ENCODE data around the gene CLIP1. TPM values are rescaled to one million over a fixed set of nuclear protein-coding genes. Genes with fewer than 3 reads are reported as not detected.
A peak's percentile ranks its signal among the peaks of the same experiment; 100 is the strongest.

The CLIP1 gene
- total and polyA plus RNA-seq, 8 donors, result 16.0 to 133 (median 75.9) TPM

DNA sequence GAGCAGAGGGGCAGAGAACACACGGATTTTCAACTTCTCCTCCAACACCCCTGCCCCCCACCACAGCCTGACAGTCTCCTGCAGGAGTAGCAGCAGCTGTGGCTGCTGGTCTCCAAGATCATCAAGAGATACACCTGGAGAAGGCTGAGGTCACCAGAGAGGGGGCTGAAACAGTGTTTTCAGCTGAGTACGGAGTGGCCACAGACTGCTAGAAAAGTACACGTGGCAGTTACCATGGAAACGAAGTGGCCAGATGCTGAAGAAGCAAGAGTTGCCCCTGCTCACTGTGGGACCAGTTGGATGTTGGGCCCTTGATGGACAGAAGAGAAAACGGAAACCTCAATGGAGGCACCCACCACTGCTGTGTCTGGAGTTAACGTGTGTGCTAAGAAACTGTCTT is 191.7 kb downstream of the CLIP1 start:
- no peak overlapping the region for H3K4me3 ChIP-seq
- intact Hi-C loops (cut with DNase I; ENCODE audit: low total_unique reads), result no loop called here
- peaks cover 8 to 12% (median 10%) of the 10 kb centered on the region in 4 donors for H3K4me1 ChIP-seq
- DNase-seq, result no peak
- WGBS, 5 donors, result 70 to 86% (median 78%) methylated on average over 5 to 6 of the region's 6 CpGs
- H3K27ac ChIP-seq, result no peak overlapping the region
- H3K36me3 ChIP-seq, result peaks cover 46 to 81% (median 70%) of the 10 kb centered on the region in 4 donors
- no peaks in the 10 kb centered on the region for H3K27me3 ChIP-seq
- TF ChIP-seq POLR2AphosphoS5 (IDR thresholded peaks at IDR 0.05) (no peak), EP300 (IDR thresholded peaks at IDR 0.05) (no peak), POLR2A (IDR thresholded peaks at IDR 0.05) (no peak)
- TF ChIP-seq, protein P1, sequence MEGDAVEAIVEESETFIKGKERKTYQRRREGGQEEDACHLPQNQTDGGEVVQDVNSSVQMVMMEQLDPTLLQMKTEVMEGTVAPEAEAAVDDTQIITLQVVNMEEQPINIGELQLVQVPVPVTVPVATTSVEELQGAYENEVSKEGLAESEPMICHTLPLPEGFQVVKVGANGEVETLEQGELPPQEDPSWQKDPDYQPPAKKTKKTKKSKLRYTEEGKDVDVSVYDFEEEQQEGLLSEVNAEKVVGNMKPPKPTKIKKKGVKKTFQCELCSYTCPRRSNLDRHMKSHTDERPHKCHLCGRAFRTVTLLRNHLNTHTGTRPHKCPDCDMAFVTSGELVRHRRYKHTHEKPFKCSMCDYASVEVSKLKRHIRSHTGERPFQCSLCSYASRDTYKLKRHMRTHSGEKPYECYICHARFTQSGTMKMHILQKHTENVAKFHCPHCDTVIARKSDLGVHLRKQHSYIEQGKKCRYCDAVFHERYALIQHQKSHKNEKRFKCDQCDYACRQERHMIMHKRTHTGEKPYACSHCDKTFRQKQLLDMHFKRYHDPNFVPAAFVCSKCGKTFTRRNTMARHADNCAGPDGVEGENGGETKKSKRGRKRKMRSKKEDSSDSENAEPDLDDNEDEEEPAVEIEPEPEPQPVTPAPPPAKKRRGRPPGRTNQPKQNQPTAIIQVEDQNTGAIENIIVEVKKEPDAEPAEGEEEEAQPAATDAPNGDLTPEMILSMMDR (IDR thresholded peaks at IDR 0.05), result no peak
- no peaks in the 10 kb centered on the region for H3K9me3 ChIP-seq

DNA sequence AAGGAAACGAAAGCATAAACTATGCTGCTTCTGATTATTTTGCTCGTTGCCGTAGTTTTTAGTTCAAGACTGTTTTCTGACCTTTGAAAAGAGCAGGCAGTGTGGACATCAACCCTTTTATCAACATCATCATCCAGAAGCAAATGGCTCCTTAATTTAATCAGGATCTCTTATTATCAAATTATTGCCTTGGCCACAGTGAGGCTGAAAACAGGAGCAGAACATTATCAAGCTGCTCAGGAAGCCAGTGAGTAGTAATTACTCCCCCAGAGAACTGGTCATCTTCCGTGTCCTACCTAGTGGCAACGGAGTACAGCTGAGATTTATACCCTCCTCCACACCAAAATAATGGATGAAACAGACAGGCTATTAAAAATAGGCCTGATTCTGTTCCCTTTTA is 194.4 kb downstream of the CLIP1 start:
- intact Hi-C loops (cut with DNase I; ENCODE audit: low total_unique reads), result no loop called here
- TF ChIP-seq, protein P1 (IDR thresholded peaks at IDR 0.05), result no peak
- no peak for TF ChIP-seq EP300 (IDR thresholded peaks at IDR 0.05)
- no peak for TF ChIP-seq POLR2AphosphoS5 (IDR thresholded peaks at IDR 0.05)
- TF ChIP-seq POLR2A (IDR thresholded peaks at IDR 0.05), result no peak

DNA sequence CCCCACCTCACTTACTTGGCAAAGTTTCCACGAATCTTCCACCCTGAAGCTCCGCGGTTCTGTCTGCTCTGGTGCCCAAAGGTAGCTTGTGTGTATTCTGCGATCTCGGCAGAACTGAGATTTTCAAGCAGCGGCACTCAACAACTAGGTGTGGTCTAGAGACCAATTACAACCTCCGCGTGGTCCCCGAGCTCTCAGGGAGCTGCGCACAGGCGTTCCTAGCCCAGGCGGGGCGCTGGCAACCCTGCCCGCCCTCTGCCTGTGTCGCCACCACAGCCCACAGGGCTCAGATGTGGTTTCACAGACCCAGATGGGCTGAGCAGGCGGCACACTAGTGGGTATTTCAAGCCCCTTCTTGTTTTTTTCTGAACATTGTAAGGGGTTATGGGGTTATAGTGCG is 195.1 kb downstream of the CLIP1 start:
- Histone ChIP-seq H3K9me3 (no peaks in the 10 kb centered on the region), H3K27me3 (no peaks in the 10 kb centered on the region), H3K27ac (no peak overlapping the region), H3K4me3 (no peak overlapping the region), H3K36me3 (peaks cover 13 to 68% (median 56%) of the 10 kb centered on the region in 4 donors), H3K4me1 (peaks cover 20 to 43% (median 33%) of the 10 kb centered on the region in 4 donors)
- peak in 1 of 2 donors; percentile 50 for DNase-seq
- intact Hi-C loops (cut with DNase I; ENCODE audit: low total_unique reads), result no loop called here
- TF ChIP-seq POLR2AphosphoS5 (IDR thresholded peaks at IDR 0.05) (no peak), POLR2A (IDR thresholded peaks at IDR 0.05) (no peak), EP300 (IDR thresholded peaks at IDR 0.05) (no peak)
- TF ChIP-seq, protein P1 (IDR thresholded peaks at IDR 0.05), result no peak
- 84 to 88% (median 87%) methylated on average over 17 of the region's 17 CpGs for WGBS, 5 donors

More for the DNA sequence above, 194.4 kb downstream of the CLIP1 start:
- H3K4me3 ChIP-seq, result no peak overlapping the region
- H3K9me3 ChIP-seq, result no peaks in the 10 kb centered on the region
- peaks cover 19 to 68% (median 56%) of the 10 kb centered on the region in 4 donors for H3K36me3 ChIP-seq
- H3K4me1 ChIP-seq, result peaks cover 20 to 36% (median 29%) of the 10 kb centered on the region in 4 donors
- WGBS, 5 donors, result 88 to 96% (median 90%) methylated on average over 5 of the region's 5 CpGs
- no peak overlapping the region for H3K27ac ChIP-seq
- DNase-seq, result peak in 1 of 2 donors; percentile 29
- H3K27me3 ChIP-seq, result no peaks in the 10 kb centered on the region

DNA sequence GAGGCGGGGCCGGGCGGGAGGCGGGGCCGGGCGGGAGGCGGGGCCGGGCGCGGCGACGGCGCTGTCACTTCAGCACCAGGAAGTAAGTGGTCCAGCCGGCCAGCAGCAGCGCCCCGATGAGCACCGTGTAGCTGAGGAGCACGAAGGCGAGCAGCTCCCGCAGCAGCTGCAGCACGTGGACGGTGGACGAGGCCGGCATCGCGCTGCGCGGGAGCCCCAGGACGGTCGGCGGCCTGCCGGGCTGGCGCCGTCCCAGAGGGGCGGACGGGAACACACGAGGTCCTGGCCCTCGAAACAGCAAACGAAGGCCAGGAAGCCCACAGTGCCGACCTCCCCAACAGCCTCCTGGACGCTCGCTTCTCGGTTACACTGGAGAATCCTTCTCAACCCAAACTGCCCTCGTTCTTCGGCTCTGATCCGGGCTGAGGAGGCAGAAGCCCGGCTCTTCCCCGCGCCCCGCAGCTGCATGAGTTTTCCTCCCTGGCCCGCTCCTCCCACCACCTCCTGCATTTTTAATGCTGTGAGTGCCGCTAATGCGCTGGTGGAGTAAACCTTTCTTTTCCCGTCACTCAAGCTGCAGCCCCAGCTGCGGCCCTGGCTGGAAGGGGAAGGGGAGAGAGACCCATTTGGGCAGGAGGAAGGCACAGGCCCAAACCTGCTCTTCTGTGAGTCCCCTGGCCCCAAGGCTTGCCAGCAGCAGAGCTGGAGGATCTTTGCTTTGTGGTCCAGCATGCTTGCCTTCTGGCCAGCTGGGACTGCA is 195.9 kb downstream of the CLIP1 start:
- Histone ChIP-seq H3K27me3 (no peaks in the 10 kb centered on the region), H3K4me3 (peak overlapping the region; percentile 45 to 98 (median 50)), H3K4me1 (peaks cover 20 to 43% (median 34%) of the 10 kb centered on the region in 4 donors), H3K36me3 (peaks cover 9 to 67% (median 56%) of the 10 kb centered on the region in 4 donors), H3K9me3 (no peaks in the 10 kb centered on the region), H3K27ac (peak overlapping the region; percentile 63 to 100 (median 71))
- DNase-seq, result no peak
- 7 to 32% (median 10%) methylated on average over 13 to 55 of the region's 55 CpGs for WGBS, 5 donors
- intact Hi-C loops (cut with DNase I; ENCODE audit: low total_unique reads), result no loop called here
- no peak for TF ChIP-seq POLR2A (IDR thresholded peaks at IDR 0.05)
- TF ChIP-seq POLR2AphosphoS5 (IDR thresholded peaks at IDR 0.05), result peak in 1 of 3 donors; percentile 32
